ENCODE measurements around the gene CDC42BPB.

The CDC42BPB gene

GRCh38 chr14:103104389-103104653 is 47.0 kb upstream of the CDC42BPB start:
- Histone ChIP-seq H3F3A (ENCODE audit: insufficient read depth, low read length) (no peaks in the 10 kb centered on the region; the same call in 1 of the 2 replicates), H3K79me2 (ENCODE audit: low read length) (no peaks in the 10 kb centered on the region), H2AFZ (ENCODE audit: low read length) (no peak overlapping the region), H3K4me2 (ENCODE audit: low read depth, low read length) (no peak overlapping the region), H3K27me3 (replicated peaks; ENCODE audit: insufficient read depth, low read length) (peaks cover 8% of the 10 kb centered on the region; the same call in 1 of the 2 replicates), H3K4me1 (ENCODE audit: low read length) (0 out of 2 replicates have a peak, but pooled peaks cover 5% of the 10 kb centered on the region), H3K9ac (ENCODE audit: low read length) (no peak overlapping the region), H3K27ac (ENCODE audit: low read length) (no peak overlapping the region), H3K36me3 (replicated peaks; ENCODE audit: insufficient read depth, low read length) (no peaks in the 10 kb centered on the region), H3K4me3 (ENCODE audit: low read length) (no peak overlapping the region), H4K20me1 (ENCODE audit: insufficient read depth, low read length) (no peaks in the 10 kb centered on the region), H3K9me3 (replicated peaks; ENCODE audit: insufficient read depth, low read length) (no peaks in the 10 kb centered on the region), H3K9me2 (replicated peaks; ENCODE audit: insufficient read depth, low read length) (no peaks in the 10 kb centered on the region)
- no peak for DNase-seq
- TF ChIP-seq CTCF (IDR thresholded peaks at IDR 0.05; ENCODE audit: low read length) (no peak), EZH2phosphoT487 (IDR thresholded peaks at IDR 0.05; ENCODE audit: low read length) (no peak), EZH2 (optimal IDR thresholded peaks at IDR 0.05; ENCODE audit: low read depth, low read length) (no peak)

GRCh38 chr14:103103461-103104388 is 46.4 kb upstream of the CDC42BPB start:
- Histone ChIP-seq H3K9me3 (replicated peaks; ENCODE audit: insufficient read depth, low read length) (no peaks in the 10 kb centered on the region), H3K27ac (ENCODE audit: low read length) (no peak overlapping the region), H2AFZ (ENCODE audit: low read length) (no peak overlapping the region), H3K79me2 (ENCODE audit: low read length) (no peaks in the 10 kb centered on the region), H3K36me3 (replicated peaks; ENCODE audit: insufficient read depth, low read length) (no peaks in the 10 kb centered on the region), H3K27me3 (replicated peaks; ENCODE audit: insufficient read depth, low read length) (peaks cover 8% of the 10 kb centered on the region; the same call in 1 of the 2 replicates), H3K9me2 (replicated peaks; ENCODE audit: insufficient read depth, low read length) (no peaks in the 10 kb centered on the region), H3F3A (ENCODE audit: insufficient read depth, low read length) (no peaks in the 10 kb centered on the region; the same call in 1 of the 2 replicates), H4K20me1 (ENCODE audit: insufficient read depth, low read length) (no peaks in the 10 kb centered on the region), H3K4me1 (ENCODE audit: low read length) (0 out of 2 replicates have a peak, but pooled peaks cover 5% of the 10 kb centered on the region), H3K9ac (ENCODE audit: low read length) (no peak overlapping the region), H3K4me2 (ENCODE audit: low read depth, low read length) (no peak overlapping the region; the same call in 1 of the 2 replicates), H3K4me3 (ENCODE audit: low read length) (no peak overlapping the region)
- no peak for TF ChIP-seq EZH2 (optimal IDR thresholded peaks at IDR 0.05; ENCODE audit: low read depth, low read length)
- no peak for TF ChIP-seq CTCF (IDR thresholded peaks at IDR 0.05; ENCODE audit: low read length)
- no peak for TF ChIP-seq EZH2phosphoT487 (IDR thresholded peaks at IDR 0.05; ENCODE audit: low read length)
- DNase-seq, result no peak

- Histone ChIP-seq H3K9ac (ENCODE audit: low read length) (no peak overlapping the region), H3K4me2 (ENCODE audit: low read depth, low read length) (no peak overlapping the region), H3K4me1 (ENCODE audit: low read length) (0 out of 2 replicates have a peak, but pooled peaks cover 5% of the 10 kb centered on the region), H3K9me3 (replicated peaks; ENCODE audit: insufficient read depth, low read length) (no peaks in the 10 kb centered on the region), H4K20me1 (ENCODE audit: insufficient read depth, low read length) (no peaks in the 10 kb centered on the region), H3K27ac (ENCODE audit: low read length) (no peak overlapping the region), H2AFZ (ENCODE audit: low read length) (no peak overlapping the region), H3K36me3 (replicated peaks; ENCODE audit: insufficient read depth, low read length) (no peaks in the 10 kb centered on the region), H3K9me2 (replicated peaks; ENCODE audit: insufficient read depth, low read length) (no peaks in the 10 kb centered on the region), H3K79me2 (ENCODE audit: low read length) (no peaks in the 10 kb centered on the region), H3K27me3 (replicated peaks; ENCODE audit: insufficient read depth, low read length) (peaks cover 8% of the 10 kb centered on the region; the same call in 1 of the 2 replicates), H3F3A (ENCODE audit: insufficient read depth, low read length) (no peaks in the 10 kb centered on the region; the same call in 1 of the 2 replicates), H3K4me3 (ENCODE audit: low read length) (no peak overlapping the region)
- TF ChIP-seq EZH2phosphoT487 (IDR thresholded peaks at IDR 0.05; ENCODE audit: low read length) (no peak), EZH2 (optimal IDR thresholded peaks at IDR 0.05; ENCODE audit: low read depth, low read length) (no peak), CTCF (IDR thresholded peaks at IDR 0.05; ENCODE audit: low read length) (no peak)
- DNase-seq, result no peak
Measured at GRCh38 chr14:103102689-103103260, 45.4 kb upstream of the CDC42BPB start.
